GM23338 (cell line): ENCODE measurements around the gene MEGF10. TPM values are rescaled to one million over a fixed set of nuclear protein-coding genes. Genes with fewer than 3 reads are reported as not detected.

Source experiments
- ATAC-seq: fragments of 200-7000 bp; cut with Tn5 transposase; 3 replicates; pipeline ENCODE4 v1.9.1; 2020
- DNase-seq: peaks from one replicate; pipeline ENCODE4 v3.0.0-alpha.2; 2015; ENCODE audit warnings: low spot score
- H2AFZ ChIP-seq: fragments of 200-600 bp; sonication (generic); 2 replicates; pipeline ENCODE4 v1.8.0; 2016; ENCODE audit warnings: antibody characterized with exemption, mild to moderate bottlenecking, moderate library complexity
- H3F3A ChIP-seq: fragments of 200-600 bp; sonication (generic); replicated peaks from 2 replicates; pipeline ENCODE4 v1.8.0; 2017; ENCODE audit warnings: antibody characterized with exemption, mixed run types, low read depth
- H3K27ac ChIP-seq: fragments of 200-600 bp; sonication (generic); 2 replicates; pipeline ENCODE4 v1.6.1; 2016; ENCODE audit warnings: low read depth
- H3K27me3 ChIP-seq: fragments of 200-600 bp; sonication (generic); 2 replicates; pipeline ENCODE4 v1.8.0; 2016; ENCODE audit warnings: mild to moderate bottlenecking, mixed run types, moderate library complexity; ENCODE audit not compliant: insufficient read depth
- H3K36me3 ChIP-seq: fragments of 200-600 bp; sonication (generic); 2 replicates; pipeline ENCODE4 v1.8.0; 2016; ENCODE audit warnings: mild to moderate bottlenecking; ENCODE audit not compliant: insufficient read depth
- H3K4me1 ChIP-seq: fragments of 200-600 bp; sonication (generic); 2 replicates; pipeline ENCODE4 v1.8.0; 2016; ENCODE audit warnings: mild to moderate bottlenecking, moderate library complexity; ENCODE audit not compliant: insufficient read depth
- H3K4me2 ChIP-seq: fragments of 200-600 bp; sonication (generic); 2 replicates; pipeline ENCODE4 v1.7.1; 2017; ENCODE audit warnings: mixed run types
- H3K4me3 ChIP-seq: fragments of 200-600 bp; sonication (generic); 2 replicates; pipeline ENCODE4 v1.6.1; 2016; ENCODE audit warnings: mixed run types
- H3K79me2 ChIP-seq: fragments of 200-600 bp; sonication (generic); replicated peaks from 2 replicates; pipeline ENCODE4 v1.8.0; 2017; ENCODE audit warnings: mild to moderate bottlenecking; ENCODE audit not compliant: insufficient read depth
- H3K9me2 ChIP-seq: fragments of 200-600 bp; sonication (generic); 2 replicates; pipeline ENCODE4 v1.8.0; 2017; ENCODE audit not compliant: insufficient read depth
- H4K20me1 ChIP-seq: fragments of 200-600 bp; sonication (generic); replicated peaks from 2 replicates; pipeline ENCODE4 v1.8.0; 2017; ENCODE audit warnings: mild to moderate bottlenecking; ENCODE audit not compliant: insufficient read depth
- H3K27ac Mint-ChIP-seq: 2 replicates; pipeline ENCODE4 v1.8.0; 2020; ENCODE audit warnings: inconsistent platforms, mild to moderate bottlenecking, moderate library complexity, mixed read lengths
- H3K27me3 Mint-ChIP-seq: 3 replicates; pipeline ENCODE4 v1.8.0; 2022; ENCODE audit warnings: low read depth, mild to moderate bottlenecking, moderate library complexity, mixed read lengths, inconsistent platforms; ENCODE audit not compliant: insufficient read depth, poor library complexity
- H3K36me3 Mint-ChIP-seq: 3 replicates; pipeline ENCODE4 v1.8.0; 2021; ENCODE audit warnings: low read depth, mild to moderate bottlenecking, inconsistent platforms, moderate library complexity, mixed read lengths
- H3K4me1 Mint-ChIP-seq: 3 replicates; pipeline ENCODE4 v1.8.0; 2020; ENCODE audit warnings: mild to moderate bottlenecking, inconsistent platforms, mixed read lengths
- H3K4me3 Mint-ChIP-seq: 3 replicates; pipeline ENCODE4 v1.8.0; 2021; ENCODE audit warnings: moderate library complexity, mild to moderate bottlenecking, inconsistent platforms, mixed read lengths
- H3K9me3 Mint-ChIP-seq: 3 replicates; pipeline ENCODE4 v1.8.0; 2020; ENCODE audit warnings: moderate library complexity, mild to moderate bottlenecking, inconsistent platforms, mixed read lengths
- CREB1 ChIP-seq: fragments of 250-450 bp; sonication (Bioruptor Pico); IDR thresholded peaks from 2 replicates; pipeline ENCODE4 v1.5.0; 2020; ENCODE audit warnings: low read depth, mild to moderate bottlenecking, moderate library complexity
- EZH2 ChIP-seq: fragments of 200-600 bp; sonication (generic); IDR thresholded peaks from one replicate; pipeline ENCODE4 v1.8.0; 2017; ENCODE audit warnings: antibody characterized with exemption, mild to moderate bottlenecking, low read depth; ENCODE audit not compliant: unreplicated experiment
- EZH2phosphoT487 ChIP-seq: fragments of 200-600 bp; sonication (generic); IDR thresholded peaks from one replicate; pipeline ENCODE4 v1.8.1; 2018; ENCODE audit warnings: antibody characterized with exemption; ENCODE audit not compliant: unreplicated experiment
- JUNB ChIP-seq: IDR thresholded peaks from one replicate; pipeline ENCODE4 v1.6.1; 2016; ENCODE audit warnings: antibody characterized with exemption; ENCODE audit not compliant: unreplicated experiment
- NANOG ChIP-seq: IDR thresholded peaks from 2 replicates; pipeline ENCODE4 v1.6.1; 2016; ENCODE audit warnings: antibody characterized with exemption, borderline replicate concordance
- STAT1 ChIP-seq: IDR thresholded peaks from one replicate; pipeline ENCODE4 v1.6.1; 2016; ENCODE audit warnings: antibody characterized with exemption; ENCODE audit not compliant: unreplicated experiment
- polyA plus RNA-seq: library from polyadenylated mRNA; unstranded; fragments of >200 nt; fragmentation: Nextera tagmentation; extraction: Ambion mirVana; gene quantifications from 2 replicates; pipeline ENCODE4 v1.2.1, GENCODE V29; 2016
- total RNA-seq: library from RNA; depleted of rRNA; stranded (reverse); fragments of >200 nt; shearing (Covaris generic); gene quantifications from 2 replicates; pipeline ENCODE4 v1.2.3, GENCODE V29; 2014
- TF ChIP-seq, protein P1 (sequence below): fragments of 250-450 bp; sonication (Bioruptor Pico); IDR thresholded peaks from 2 replicates; pipeline ENCODE4 v1.5.0; 2020; ENCODE audit warnings: mild to moderate bottlenecking, moderate library complexity

Gene MEGF10
- total and polyA plus RNA-seq, 2 experiments from 2014 or later: 4.5 to 28.3 TPM

DNA sequence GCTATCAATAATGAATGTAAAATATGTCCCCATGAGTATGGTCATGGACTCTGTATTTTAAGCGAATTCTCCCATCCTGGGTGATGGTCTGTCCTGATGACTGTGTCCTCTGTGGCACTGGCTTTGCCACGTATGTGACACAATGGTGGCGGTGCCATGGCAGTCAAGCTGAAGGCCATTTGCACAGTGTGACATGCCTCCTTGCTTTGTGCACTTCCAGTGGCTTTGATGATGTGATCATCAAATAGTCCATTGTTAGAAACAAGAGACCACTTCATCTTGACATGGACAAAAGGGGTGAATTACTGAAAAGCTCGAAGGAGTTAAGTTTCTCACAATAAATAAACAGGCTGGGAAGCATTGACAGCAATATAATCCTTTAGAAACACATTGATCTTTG is 195.9 kb downstream of the MEGF10 start:
- no peaks in the 10 kb centered on the region for H3K4me1 Mint-ChIP-seq
- Histone ChIP-seq H4K20me1 (no peaks in the 10 kb centered on the region), H3K36me3 (no peaks in the 10 kb centered on the region), H3K9me2 (no peaks in the 10 kb centered on the region), H3K4me3 (no peak overlapping the region), H3F3A (no peaks in the 10 kb centered on the region), H2AFZ (no peak overlapping the region; the same call in 1 of the 2 replicates), H3K4me2 (no peak overlapping the region), H3K4me1 (no peaks in the 10 kb centered on the region), H3K27ac (no peak overlapping the region), H3K27me3 (no peaks in the 10 kb centered on the region), H3K79me2 (no peaks in the 10 kb centered on the region)
- peaks cover 16% of the 10 kb centered on the region; the same call in 2 of the 3 replicates for H3K9me3 Mint-ChIP-seq
- no peak for ATAC-seq
- no peak overlapping the region for H3K4me3 Mint-ChIP-seq
- H3K27me3 Mint-ChIP-seq: peaks cover 1% of the 10 kb centered on the region
- H3K36me3 Mint-ChIP-seq: peaks cover 10% of the 10 kb centered on the region; the same call in 2 of the 3 replicates
- DNase-seq: no peak
- no peak overlapping the region for H3K27ac Mint-ChIP-seq
- no peak for TF ChIP-seq EZH2
- no peak for TF ChIP-seq EZH2phosphoT487
- TF ChIP-seq CREB1 (CRISPR knock-in tag): no peak
- TF ChIP-seq STAT1: no peak
- no peak for TF ChIP-seq JUNB
- TF ChIP-seq NANOG: no peak
- TF ChIP-seq, protein P1, sequence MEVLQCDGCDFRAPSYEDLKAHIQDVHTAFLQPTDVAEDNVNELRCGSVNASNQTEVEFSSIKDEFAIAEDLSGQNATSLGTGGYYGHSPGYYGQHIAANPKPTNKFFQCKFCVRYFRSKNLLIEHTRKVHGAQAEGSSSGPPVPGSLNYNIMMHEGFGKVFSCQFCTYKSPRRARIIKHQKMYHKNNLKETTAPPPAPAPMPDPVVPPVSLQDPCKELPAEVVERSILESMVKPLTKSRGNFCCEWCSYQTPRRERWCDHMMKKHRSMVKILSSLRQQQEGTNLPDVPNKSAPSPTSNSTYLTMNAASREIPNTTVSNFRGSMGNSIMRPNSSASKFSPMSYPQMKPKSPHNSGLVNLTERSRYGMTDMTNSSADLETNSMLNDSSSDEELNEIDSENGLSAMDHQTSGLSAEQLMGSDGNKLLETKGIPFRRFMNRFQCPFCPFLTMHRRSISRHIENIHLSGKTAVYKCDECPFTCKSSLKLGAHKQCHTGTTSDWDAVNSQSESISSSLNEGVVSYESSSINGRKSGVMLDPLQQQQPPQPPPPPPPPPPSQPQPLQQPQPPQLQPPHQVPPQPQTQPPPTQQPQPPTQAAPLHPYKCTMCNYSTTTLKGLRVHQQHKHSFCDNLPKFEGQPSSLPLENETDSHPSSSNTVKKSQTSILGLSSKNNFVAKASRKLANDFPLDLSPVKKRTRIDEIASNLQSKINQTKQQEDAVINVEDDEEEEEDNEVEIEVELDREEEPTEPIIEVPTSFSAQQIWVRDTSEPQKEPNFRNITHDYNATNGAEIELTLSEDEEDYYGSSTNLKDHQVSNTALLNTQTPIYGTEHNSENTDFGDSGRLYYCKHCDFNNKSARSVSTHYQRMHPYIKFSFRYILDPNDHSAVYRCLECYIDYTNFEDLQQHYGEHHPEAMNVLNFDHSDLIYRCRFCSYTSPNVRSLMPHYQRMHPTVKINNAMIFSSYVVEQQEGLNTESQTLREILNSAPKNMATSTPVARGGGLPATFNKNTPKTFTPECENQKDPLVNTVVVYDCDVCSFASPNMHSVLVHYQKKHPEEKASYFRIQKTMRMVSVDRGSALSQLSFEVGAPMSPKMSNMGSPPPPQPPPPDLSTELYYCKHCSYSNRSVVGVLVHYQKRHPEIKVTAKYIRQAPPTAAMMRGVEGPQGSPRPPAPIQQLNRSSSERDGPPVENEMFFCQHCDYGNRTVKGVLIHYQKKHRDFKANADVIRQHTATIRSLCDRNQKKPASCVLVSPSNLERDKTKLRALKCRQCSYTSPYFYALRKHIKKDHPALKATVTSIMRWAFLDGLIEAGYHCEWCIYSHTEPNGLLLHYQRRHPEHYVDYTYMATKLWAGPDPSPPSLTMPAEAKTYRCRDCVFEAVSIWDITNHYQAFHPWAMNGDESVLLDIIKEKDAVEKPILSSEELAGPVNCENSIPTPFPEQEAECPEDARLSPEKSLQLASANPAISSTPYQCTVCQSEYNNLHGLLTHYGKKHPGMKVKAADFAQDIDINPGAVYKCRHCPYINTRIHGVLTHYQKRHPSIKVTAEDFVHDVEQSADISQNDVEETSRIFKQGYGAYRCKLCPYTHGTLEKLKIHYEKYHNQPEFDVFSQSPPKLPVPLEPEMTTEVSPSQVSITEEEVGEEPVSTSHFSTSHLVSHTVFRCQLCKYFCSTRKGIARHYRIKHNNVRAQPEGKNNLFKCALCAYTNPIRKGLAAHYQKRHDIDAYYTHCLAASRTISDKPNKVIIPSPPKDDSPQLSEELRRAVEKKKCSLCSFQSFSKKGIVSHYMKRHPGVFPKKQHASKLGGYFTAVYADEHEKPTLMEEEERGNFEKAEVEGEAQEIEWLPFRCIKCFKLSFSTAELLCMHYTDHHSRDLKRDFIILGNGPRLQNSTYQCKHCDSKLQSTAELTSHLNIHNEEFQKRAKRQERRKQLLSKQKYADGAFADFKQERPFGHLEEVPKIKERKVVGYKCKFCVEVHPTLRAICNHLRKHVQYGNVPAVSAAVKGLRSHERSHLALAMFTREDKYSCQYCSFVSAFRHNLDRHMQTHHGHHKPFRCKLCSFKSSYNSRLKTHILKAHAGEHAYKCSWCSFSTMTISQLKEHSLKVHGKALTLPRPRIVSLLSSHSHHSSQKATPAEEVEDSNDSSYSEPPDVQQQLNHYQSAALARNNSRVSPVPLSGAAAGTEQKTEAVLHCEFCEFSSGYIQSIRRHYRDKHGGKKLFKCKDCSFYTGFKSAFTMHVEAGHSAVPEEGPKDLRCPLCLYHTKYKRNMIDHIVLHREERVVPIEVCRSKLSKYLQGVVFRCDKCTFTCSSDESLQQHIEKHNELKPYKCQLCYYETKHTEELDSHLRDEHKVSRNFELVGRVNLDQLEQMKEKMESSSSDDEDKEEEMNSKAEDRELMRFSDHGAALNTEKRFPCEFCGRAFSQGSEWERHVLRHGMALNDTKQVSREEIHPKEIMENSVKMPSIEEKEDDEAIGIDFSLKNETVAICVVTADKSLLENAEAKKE: no peak
